Activated B cell treated with CpG ODN at 0.5 μM for 24 hours (primary cell): ENCODE results near the gene PRPF8. TPM values are rescaled to one million over a fixed set of nuclear protein-coding genes. Genes with fewer than 3 reads are reported as not detected.
A peak's percentile ranks its signal among the peaks of the same experiment; 100 is the strongest.

ENCODE experiments used
- ATAC-seq: fragments of 200-7000 bp; cut with Tn5 transposase; one replicate; pipeline ENCODE4 v1.10.0; 2021; ENCODE audit warnings: low read depth, mild to moderate bottlenecking, moderate library complexity
- CTCF ChIA-PET: fragments of 350-600 bp; sonication (Branson Sonifier 250); formaldehyde crosslinking; loops from one replicate; lab custom pipeline; 2021; ENCODE audit warnings: antibody characterized with exemption; lab: Charles Lee
- POLR2A ChIA-PET: fragments of 350-600 bp; sonication (Branson Sonifier 250); formaldehyde crosslinking; loops from one replicate; lab custom pipeline; 2021; ENCODE audit warnings: antibody characterized with exemption; lab: Charles Lee
- DNase-seq: peaks from one replicate; pipeline ENCODE4 v3.0.0; 2022
- H3K27ac Mint-ChIP-seq: one replicate; pipeline ENCODE4 v1.8.0; 2020; ENCODE audit warnings: mixed read lengths
- H3K27me3 Mint-ChIP-seq: one replicate; pipeline ENCODE4 v1.8.0; 2021; ENCODE audit warnings: mixed read lengths
- H3K36me3 Mint-ChIP-seq: one replicate; pipeline ENCODE4 v1.8.0; 2021; ENCODE audit warnings: low read depth, mixed read lengths
- H3K4me1 Mint-ChIP-seq: one replicate; pipeline ENCODE4 v1.8.0; 2021; ENCODE audit warnings: mixed read lengths
- H3K4me3 Mint-ChIP-seq: one replicate; pipeline ENCODE4 v1.8.0; 2020; ENCODE audit warnings: mild to moderate bottlenecking, mixed read lengths
- H3K9me3 Mint-ChIP-seq: one replicate; pipeline ENCODE4 v1.8.0; 2020; ENCODE audit warnings: mixed read lengths
- CTCF ChIP-seq: fragments of 200-600 bp; IDR thresholded peaks from one replicate; pipeline ENCODE4 v1.8.0; 2022; ENCODE audit warnings: antibody characterized with exemption, mild to moderate bottlenecking
- intact Hi-C: fragments of 100-400 bp; cut with micrococcal nuclease; formaldehyde crosslinking; loops from one replicate; pipeline ENCODE4 v1.15.1; 2024
- total RNA-seq: library from RNA; stranded (reverse); gene quantifications from 2 replicates; pipeline ENCODE4 v1.2.3, GENCODE V29; 2022

PRPF8 gene
- total RNA-seq, 1 donor from 2014 or later = 442 TPM

- CTCF ChIA-PET = interaction anchor here (0.6 to 7.1 kb wide), 22 partner anchors 9 to 284 kb away, joined by 3 to 82 read pairs (median 4); partner anchors contain the start of genes CRK, INPP5K and SLC43A2
- Mint-ChIP-seq H3K27me3 (no peaks in the 10 kb centered on the region), H3K4me1 (peaks cover 41% of the 10 kb centered on the region), H3K36me3 (peaks cover 36% of the 10 kb centered on the region), H3K4me3 (peak overlapping the region; percentile 69), H3K27ac (no peak overlapping the region), H3K9me3 (no peaks in the 10 kb centered on the region)
- POLR2A ChIA-PET = interaction anchor here (0.5 to 5.3 kb wide), 28 partner anchors 9 to 751 kb away, joined by 3 to 47 read pairs (median 6); partner anchors contain the start of genes INPP5K, PITPNA, SGSM2 and SLC43A2
- no peak for TF ChIP-seq CTCF
- intact Hi-C loops = loop anchor here (1.0 to 10.0 kb wide), 9 partner anchors 21 to 390 kb away; partner anchors contain the start of genes DPH1, INPP5K, PITPNA and PRPF8
- peak; percentile 93 for DNase-seq
- ATAC-seq = peak; percentile 69
These were observed 35.5 kb downstream of the PRPF8 start for GRCh38 chr17:1648963-1649843.

- DNase-seq = no peak
- no peak overlapping the region for H3K27ac Mint-ChIP-seq
- ChIA-PET CTCF (interaction anchor here (0.6 to 7.1 kb wide), 22 partner anchors 8 to 283 kb away, joined by 3 to 82 read pairs (median 4); partner anchors contain the start of genes CRK, INPP5K and SLC43A2), POLR2A (interaction anchor here (0.6 to 5.3 kb wide), 23 partner anchors 11 to 283 kb away, joined by 3 to 47 read pairs (median 7); partner anchors contain the start of genes INPP5K, PITPNA, SLC43A2 and WDR81)
- peaks cover 28% of the 10 kb centered on the region for H3K36me3 Mint-ChIP-seq
- peaks cover 45% of the 10 kb centered on the region for H3K4me1 Mint-ChIP-seq
- ATAC-seq = peak; percentile 1
- peak overlapping the region; percentile 69 for H3K4me3 Mint-ChIP-seq
- intact Hi-C loops = loop anchor here (1.0 to 10.0 kb wide), 4 partner anchors 36 to 386 kb away; partner anchors contain the start of genes DPH1, INPP5K and PRPF8
- H3K27me3 Mint-ChIP-seq = no peaks in the 10 kb centered on the region
- no peaks in the 10 kb centered on the region for H3K9me3 Mint-ChIP-seq
- TF ChIP-seq CTCF = peak; percentile 50
These were observed 36.3 kb downstream of the PRPF8 start for GRCh38 chr17:1648173-1648962.

- no peak for ATAC-seq
- no peak overlapping the region for H3K27ac Mint-ChIP-seq
- H3K4me3 Mint-ChIP-seq = peak overlapping the region; percentile 69
These were observed 36.9 kb downstream of the PRPF8 start for GRCh38 chr17:1647802-1648171.

More at GRCh38 chr17:1647802-1648171, 36.9 kb downstream of the PRPF8 start:
- ChIA-PET POLR2A (interaction anchor here (0.6 to 5.3 kb wide), 13 partner anchors 11 to 248 kb away, joined by 3 to 47 read pairs (median 8); partner anchors contain the start of genes INPP5K, PITPNA and SLC43A2), CTCF (interaction anchor here (1.1 to 7.1 kb wide), 6 partner anchors 17 to 192 kb away, joined by 3 to 82 read pairs (median 8); partner anchors contain the start of genes CRK and SLC43A2)
- Mint-ChIP-seq H3K9me3 (no peaks in the 10 kb centered on the region), H3K27me3 (no peaks in the 10 kb centered on the region), H3K4me1 (peaks cover 45% of the 10 kb centered on the region), H3K36me3 (peaks cover 22% of the 10 kb centered on the region)
- intact Hi-C loops = loop anchor here (1.0 to 10.0 kb wide), 4 partner anchors 37 to 387 kb away; partner anchors contain the start of genes DPH1, INPP5K and PRPF8
- no peak for TF ChIP-seq CTCF
- no peak for DNase-seq
